NCI-H510A treated with DMSO at 0.1 percent for 48 hours (cell line): ENCODE results near the gene TYSND1.
"Not testable (repeated sequence)": the region's sequence is repeated elsewhere in the genome, so short reads cannot be mapped to it uniquely, and the experiment has no call there.

Experiments used
- DNase-seq: peaks from one replicate; lab custom pipeline; 2025; lab: John Stamatoyannopoulos, UW

Gene TYSND1, protein sequence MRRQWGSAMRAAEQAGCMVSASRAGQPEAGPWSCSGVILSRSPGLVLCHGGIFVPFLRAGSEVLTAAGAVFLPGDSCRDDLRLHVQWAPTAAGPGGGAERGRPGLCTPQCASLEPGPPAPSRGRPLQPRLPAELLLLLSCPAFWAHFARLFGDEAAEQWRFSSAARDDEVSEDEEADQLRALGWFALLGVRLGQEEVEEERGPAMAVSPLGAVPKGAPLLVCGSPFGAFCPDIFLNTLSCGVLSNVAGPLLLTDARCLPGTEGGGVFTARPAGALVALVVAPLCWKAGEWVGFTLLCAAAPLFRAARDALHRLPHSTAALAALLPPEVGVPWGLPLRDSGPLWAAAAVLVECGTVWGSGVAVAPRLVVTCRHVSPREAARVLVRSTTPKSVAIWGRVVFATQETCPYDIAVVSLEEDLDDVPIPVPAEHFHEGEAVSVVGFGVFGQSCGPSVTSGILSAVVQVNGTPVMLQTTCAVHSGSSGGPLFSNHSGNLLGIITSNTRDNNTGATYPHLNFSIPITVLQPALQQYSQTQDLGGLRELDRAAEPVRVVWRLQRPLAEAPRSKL

DNA sequence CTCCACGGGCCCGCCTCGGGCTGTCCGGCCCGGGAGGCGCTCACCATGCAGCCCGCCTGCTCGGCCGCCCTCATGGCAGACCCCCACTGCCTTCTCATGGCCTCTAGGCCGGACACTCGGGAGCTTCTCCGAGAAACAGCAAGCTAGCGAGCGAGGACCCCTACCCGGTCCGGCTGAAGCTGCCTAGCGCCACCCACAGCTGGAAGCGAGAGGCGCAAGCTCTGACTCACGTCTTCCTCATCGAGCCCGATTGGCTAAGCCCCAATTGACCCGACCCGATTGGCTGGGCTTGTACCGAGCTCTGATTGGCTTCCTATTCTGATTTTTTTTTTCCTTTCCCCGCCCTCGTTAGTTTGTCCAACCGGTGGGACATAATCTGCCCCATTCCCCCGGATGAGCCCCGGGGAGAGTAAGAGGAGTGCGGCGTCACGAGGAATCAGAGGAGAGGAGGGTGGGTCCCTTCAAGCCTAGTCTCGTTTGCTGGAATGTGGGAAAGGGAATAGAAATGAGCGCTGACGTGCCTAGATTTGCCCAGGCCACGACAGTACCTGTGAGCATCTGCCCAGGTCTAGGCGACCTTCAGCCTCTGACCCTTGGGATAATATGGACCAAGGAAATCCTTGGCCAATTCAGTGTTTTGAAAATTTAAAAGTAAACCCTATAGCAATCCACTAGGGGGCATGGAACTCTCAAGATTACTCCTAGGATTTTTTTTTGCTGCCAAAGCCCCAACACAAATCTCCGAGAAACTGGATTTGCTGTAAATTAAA is at the start of gene TYSND1:
Gene TYSND1, minus strand, starts transcription at position 212 of the 770 bp plus-strand sequence. Its CDS starts 114 bp downstream, at position 98.
- peak; percentile 96 for DNase-seq

DNA sequence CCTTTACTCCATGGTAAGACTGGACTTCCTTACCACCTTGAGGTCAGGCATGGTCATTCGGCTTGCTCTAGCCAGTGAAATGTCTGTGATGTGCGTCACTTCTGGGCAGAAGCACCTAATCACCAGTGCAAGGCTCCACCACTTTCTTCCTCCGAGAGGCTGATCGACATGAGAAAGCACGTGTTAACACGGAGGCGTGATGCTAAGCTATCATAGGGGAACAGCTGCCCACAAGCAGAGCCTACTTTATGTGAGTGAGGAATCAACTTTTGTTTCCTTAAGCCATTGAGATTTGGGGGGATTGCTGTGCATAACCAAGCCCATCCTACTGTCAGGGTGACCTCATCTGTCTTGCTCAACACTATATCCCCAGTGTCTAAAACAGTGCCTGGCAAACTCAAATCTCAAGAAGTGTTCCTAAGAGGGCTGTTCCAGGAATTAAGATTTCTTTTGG is 46.9 kb upstream of the TYSND1 start:
- DNase-seq, result no peak

DNA sequence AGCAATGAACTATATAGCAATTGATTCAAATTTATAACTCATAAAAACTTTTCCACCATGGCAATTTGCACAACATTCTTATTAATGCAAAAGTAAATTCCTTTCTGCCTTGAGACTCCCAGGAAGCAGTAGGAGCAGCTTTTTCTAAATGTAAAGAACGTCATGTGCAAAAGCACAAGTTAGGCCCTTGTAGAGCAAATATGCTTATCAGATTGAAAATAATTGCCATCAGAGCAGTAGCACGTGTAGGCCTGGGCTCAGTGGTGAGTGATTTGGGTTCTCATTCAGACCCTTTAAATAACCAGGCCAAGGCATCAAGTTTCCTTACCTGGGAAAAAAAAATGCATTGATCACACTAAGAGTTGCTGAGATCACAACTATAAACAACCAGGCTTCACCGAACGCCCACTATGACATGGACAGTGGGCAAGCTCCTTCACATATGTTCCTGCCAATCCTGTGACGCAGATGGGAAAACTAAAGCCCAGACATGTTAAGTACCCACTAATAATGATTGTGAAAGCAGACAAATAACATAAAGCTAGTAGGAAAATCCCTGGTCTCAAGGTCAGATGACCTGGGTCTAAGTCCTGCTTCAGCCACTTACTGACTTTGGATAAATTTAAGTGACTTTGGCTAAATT is 45.9 kb upstream of the TYSND1 start:
- DNase-seq, result no peak

DNA sequence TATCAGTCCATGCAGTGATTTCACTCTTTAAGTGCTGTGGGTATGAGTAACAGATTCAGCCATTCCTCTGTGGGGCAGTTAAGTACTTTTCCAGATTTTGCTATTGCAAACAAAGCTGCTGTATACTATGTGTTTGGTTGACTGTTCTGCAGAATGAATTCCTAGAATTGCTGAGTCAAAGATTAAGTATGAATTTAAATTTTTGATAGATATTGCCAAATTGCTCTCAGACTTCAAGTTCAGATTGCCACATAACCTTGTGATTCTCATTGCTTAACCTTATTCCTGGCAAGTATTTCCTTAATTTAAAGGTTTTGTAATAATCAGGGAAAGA is 45.4 kb upstream of the TYSND1 start:
- no peak for DNase-seq

DNA sequence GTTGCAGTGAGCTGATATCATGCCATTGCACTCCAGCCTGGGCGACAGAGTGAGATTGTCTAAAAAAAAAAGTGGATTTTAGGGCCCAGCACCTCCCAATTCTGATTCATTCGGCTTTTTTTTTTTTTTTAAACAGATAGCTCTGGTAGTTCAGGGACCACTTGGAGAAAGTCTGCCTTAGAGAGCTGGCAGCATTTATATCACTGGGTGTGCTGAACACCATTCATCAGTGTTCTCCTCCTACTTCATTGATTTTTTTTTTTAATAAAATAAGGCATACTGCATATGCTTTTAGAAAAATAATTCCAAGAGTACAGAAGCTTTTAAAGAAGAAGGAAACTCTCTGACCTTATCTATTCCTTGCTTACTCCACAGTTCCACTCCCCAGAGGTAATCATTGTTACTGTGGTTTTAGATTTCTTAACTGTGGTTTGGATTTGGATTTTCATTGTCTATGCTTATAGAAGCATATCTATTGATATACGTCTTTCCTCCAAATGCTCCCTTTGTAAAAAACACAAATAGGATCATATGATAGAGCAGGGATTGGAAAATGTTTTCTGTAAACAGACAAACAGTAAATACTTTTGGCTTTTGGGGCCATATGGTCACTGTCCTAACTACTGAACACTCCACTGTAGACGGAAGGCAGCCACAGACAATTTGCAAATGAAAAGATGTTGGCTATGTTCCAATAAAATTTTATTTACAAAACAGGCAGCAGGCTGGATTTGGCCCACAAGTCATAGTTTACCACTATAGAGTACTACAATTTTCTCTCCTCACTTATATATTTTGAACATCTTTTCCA is 44.9 kb upstream of the TYSND1 start:
- DNase-seq, result no peak

DNA sequence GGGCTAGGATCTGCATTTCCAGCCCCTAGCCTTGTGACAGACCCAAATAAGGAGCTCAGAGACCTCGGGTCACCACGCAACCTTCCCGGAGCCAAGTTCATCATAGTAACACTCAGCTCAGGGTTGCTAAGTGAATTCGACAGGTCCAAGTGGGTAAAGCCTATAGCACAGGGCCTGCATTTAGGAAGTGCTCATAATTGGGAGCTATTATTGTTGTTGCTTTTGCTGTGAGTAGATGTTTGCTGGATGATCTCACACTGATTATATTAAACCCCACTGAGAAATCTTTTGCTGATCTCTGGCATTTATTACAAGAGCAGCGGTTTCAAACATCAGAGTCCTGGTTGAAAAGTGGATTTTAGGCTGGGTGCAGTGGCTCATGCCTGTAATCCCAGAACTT is 44.1 kb upstream of the TYSND1 start:
- no peak for DNase-seq

DNA sequence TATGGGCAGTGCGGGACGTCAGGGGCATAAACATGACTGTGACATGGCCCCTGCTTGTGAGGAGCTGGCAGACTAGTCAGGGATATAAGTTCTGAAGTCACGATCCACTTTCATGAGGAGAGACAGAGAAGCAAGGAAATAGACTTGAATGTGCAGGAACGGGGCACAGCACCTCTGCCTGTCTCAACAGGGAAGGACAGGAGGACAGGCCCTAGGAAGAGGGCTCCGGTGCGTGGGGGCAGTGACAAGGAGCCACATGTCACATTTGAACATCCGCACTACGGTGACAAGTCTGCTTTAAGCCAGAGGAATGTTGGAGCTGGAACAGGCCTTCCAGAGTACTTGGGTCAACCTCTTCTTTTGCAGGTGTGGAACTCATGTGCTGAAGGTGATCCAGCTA is 43.6 kb upstream of the TYSND1 start:
- no peak for DNase-seq

DNA sequence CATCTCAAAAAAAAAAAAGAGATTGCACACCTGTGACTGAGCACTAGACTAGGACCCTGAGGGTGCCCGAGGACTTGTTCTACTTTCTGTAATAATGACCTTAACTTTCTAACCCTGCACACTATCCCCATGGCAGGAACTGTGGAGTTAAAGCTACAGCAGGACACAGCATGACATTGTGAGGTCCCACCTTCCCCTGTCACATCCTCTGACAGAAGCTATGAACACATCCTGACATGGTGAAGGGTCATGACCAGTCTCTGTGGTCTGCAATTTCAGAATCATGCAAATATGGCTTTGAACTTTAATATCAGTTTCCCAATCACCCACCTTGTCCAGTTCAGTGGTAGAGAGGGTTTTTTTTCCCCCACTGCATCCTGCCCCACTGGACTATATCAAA is 42.3 kb upstream of the TYSND1 start:
- DNase-seq, result no peak

DNA sequence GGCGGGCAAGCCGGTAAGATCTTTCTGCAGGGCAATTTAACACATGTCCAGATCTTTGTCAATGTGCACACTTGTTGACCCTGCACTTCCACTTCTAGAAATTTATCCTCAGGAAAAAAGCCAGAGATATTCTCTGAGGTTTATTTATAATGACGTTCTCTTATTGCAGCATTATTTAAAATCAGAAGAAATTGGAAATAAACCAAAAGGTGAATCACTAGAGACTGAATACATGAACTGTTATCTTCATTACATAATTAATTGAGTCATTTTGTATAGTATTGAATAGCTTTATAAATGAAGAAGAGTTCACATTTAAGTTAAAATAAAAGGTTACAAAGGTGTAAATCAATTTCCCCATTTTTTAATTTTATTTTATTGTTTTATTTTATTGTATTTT is 40.1 kb upstream of the TYSND1 start:
- no peak for DNase-seq

DNA sequence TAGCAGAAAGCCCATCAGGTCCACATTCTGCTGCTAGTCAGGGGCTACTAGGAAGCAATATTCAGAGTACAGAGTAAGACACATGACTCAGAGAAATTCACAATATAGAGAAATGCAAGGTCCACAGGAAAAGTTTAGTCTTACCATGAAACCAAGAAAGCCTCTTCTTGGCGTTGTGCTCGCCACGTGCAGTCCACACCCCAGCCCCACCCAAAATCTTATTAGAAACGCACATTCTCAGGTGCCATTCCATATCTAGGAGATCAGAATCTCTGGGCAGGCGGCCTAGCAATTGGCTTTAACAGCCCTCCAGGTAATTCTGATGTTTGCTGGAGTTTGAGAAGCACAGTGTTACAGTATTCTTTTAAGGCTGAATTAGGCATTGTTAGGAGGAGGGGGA is 39.6 kb upstream of the TYSND1 start:
- DNase-seq, result no peak

DNA sequence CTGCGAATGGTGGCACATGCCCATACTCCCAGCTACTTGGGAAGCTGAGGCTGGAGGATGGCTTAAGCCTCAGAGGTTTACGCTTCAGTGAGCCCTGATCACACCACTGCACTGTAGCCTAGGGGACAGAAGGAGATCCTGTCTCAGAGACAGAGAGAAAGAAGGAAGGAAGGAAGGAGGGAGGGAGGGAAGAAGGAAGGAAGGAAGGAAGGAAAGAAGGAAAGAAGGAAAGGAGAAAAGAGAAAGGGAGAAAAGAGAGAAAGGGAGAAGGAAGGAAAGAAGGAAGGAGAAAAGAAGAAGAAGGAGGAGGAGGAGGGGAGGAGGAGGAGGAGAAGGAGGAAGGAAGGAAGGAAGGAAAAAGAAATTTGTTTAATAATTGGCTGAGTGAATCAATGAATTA is 36.8 kb upstream of the TYSND1 start:
- no peak for DNase-seq

DNA sequence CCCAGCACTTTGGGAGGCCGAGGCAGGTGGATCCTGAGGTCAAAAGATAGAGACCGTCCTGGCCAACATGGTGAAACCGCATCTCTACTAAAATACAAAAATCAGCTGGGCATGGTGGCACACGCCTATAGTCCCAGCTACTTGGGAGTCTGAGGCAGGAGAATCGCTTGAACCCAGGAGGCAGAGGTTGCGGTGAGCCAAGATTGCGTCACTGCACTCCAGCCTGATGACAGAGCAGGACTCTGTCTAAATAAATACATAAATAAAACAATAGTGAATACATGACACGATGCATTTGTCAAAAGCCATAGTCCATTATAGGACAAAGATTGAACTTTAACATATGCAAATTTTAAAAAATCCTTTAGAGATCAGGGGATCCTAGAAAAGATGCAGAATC is 32.7 kb upstream of the TYSND1 start:
- DNase-seq, result not testable (repeated sequence)

DNA sequence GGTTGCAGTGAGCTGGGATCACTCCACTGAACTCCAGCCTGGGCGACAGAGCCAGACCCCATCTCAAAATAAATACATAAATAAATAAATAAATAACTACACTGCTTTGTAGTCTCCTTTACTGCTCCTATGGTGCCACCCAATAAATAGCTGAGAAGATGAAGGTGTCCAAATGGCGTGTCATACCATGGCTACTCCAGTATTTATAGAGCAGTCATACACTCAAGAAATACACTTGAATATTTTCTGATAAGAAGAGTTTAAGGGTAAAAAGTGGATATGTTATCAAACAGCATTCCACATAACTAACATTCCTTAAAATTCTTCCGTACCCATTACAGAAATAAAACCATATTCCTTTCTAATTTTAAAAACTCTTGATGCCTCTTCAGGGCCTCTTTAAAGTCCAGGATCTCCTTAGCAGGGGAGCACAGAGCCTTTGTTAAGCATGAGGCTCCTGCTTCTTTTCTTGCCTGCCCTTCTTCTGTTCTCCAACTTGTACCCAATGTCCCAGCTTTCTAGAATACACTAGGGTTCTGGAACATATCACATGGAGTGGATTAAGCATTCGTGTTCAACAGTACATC is 31.7 kb upstream of the TYSND1 start:
- no peak for DNase-seq

DNA sequence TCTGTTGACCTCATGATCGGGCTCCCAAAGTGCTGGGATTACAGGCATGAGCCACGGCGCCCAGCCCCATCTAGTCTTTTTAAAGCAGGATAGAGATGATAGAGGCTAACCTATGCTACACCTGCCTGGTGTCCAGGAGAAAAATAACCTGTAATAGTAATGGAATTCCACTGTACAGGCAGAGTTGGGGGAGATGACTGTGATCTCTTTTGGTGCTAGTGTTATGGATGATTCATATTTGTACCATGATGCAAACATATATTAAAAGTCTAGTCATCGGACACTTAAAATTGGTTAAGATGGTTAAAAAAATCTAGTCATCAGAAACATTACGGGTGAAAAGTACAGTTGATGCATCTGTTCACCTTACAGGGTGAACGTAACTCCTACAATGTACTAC is 29.9 kb upstream of the TYSND1 start:
- no peak for DNase-seq

DNA sequence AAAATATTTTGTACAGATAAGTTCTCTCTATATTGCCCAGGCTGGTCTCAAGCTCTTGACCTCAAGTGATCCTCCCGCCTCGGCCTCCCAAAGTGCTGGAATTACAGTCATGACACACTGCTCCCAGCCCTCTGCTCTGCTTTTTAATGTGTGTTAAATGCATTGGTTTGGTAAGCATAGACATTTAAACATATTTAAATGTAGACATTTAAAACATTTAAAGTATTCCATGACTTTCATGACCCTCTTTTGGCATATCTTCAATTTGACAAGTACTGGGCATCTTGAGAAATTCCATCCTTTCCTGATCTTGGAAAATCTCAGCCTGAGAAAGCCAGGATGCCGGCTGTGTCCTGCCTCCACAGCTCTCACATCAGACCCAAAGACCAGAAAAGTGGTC is 29.0 kb upstream of the TYSND1 start:
- DNase-seq, result no peak

DNA sequence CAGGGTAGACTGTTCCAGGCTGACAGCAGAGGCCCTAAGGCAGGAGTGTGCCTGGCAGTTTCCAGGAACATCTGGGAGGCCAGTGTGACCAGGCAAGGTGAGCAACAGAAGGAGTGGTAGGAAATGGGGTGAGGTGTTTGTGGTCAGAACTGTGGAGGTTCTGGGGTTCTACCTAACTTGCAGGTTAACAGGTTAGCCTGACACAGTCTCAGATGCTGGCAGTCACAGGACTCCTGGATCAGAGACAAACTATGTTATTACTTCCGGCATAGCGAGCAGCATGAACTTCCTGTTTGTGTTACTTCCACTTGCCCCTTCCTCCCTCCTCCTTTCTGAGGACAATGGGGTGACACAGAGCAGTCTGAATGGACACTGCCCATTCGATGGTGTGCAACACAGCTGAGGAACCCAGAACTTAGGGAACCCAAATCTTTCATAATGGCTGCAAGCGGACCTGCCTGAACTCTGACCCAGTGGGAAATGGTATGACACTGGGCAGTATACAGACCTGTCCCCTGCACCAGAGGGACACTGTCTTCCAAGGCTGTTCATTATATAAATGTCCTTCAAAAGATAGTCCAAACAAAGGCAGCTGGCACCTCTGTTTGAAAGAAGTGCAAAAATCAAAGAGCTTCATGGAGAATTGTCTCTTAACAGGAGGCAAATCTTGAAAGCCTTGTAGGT is 27.7 kb upstream of the TYSND1 start:
- DNase-seq, result no peak

DNA sequence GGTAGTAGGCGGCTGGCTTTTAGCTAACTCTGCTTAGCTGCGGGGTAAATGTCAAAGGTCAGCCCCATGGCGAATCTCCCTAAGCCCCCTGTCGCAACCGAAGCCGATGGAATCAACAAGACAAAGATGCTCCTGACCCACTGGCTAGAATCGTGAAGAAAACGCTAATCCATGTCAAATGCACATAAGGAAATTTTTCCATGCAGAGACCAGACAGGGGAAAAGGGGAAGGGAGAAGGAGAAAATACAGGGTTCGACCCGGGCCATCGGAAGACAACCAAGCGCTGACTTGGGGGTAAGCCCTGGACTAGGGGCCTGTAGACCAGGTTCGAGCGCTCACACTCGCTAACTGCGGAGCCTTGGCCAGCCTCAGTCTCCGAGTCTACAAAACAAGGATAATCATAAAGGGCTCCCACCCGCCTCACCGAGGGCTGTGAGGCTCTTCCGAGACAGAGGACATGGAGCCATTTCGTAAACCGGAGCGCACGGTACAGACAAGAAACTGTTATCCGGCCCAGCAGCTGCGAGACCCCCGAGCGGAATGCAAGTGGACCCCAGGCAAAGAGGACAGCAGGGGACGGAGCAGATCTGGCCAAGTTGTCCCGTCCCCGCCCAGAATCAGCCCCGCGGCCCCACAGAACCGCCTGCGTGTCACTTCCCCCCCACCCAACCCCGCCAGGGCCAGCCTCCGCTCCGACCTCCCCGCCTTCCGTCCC is 23.3 kb upstream of the TYSND1 start:
- DNase-seq, result no peak

DNA sequence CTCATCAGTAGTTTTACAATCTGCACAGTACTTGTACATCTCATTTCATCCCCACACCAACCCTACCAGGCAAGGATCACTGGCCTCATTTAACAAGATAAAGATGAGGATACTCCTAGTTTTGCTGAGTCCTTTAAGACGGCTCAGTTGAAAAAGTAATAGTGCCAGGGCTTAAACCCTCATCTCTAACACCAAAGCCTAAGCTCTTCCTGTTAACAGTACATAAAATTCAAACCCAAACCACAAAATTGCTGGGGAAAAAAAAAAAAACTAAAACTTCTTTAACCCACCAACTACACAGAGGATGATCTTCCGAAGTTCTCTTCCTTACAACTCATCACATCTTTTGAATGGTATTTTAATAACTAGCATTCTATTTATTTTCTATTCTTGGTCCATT is 22.5 kb upstream of the TYSND1 start:
- DNase-seq, result no peak

DNA sequence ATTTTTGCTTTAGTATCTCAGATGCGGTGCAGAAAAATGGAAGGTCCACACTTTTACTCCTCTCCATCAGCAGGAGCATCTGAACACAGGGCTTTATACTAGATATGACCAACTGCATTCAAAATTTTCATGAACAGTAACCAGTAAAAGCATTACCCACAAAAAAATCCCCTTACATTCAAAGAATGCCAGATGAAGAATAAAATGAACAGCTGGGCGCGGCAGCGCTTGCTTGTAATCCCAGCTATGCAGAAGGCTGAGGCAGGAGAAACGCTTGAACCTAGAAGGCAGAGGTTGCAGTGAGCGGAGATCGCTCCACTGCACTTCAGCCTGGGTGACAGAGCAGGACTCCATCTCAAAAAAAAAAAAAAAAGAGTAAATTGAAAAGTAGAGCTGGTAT is 20.7 kb upstream of the TYSND1 start:
- no peak for DNase-seq

DNA sequence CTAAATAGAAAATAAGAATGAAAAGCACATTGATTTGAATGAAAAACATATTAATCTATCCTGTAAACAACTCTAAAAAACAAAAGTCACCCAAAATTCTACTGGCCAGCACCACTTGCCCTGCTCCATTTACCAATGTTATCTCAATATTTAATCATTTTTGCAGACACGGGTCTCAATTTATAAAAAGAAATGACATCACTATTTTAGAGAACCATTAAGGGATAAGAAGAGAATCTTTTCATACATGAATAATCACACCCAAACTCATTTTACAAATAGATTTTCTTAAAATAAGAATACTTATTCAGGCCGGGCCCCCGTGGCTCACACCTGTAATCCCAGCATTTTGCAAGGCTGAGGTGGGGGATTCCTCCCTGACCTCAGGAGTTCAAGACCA is 19.9 kb upstream of the TYSND1 start:
- no peak for DNase-seq
